Neural cell (in vitro differentiated cells): ENCODE data around the gene SPHKAP. TPM values are rescaled to one million over a fixed set of nuclear protein-coding genes. Genes with fewer than 3 reads are reported as not detected.

Experiments
- H2AFZ ChIP-seq: fragments of 200-600, 300-800 bp; sonication (generic), shearing (Covaris generic); 2 replicates; pipeline ENCODE4 v1.6.0; 2014; ENCODE audit warnings: low read depth, mild to moderate bottlenecking, antibody characterized with exemption, low read length, moderate library complexity
- H3F3A ChIP-seq: fragments of 200-600 bp; shearing (Covaris generic); 2 replicates; pipeline ENCODE4 v1.6.1; 2016; ENCODE audit warnings: mild to moderate bottlenecking, moderate library complexity, mixed read lengths, antibody characterized with exemption, low read length; ENCODE audit not compliant: insufficient read depth, poor library complexity, severe bottlenecking
- H3K27ac ChIP-seq: fragments of 200-600, 300-800 bp; sonication (generic), shearing (Covaris generic); 2 replicates; pipeline ENCODE4 v1.5.1; 2014; ENCODE audit warnings: mild to moderate bottlenecking, low read length, moderate library complexity
- H3K27me3 ChIP-seq: fragments of 300-800, 200-600 bp; sonication (generic), shearing (Covaris generic); 2 replicates; pipeline ENCODE4 v1.6.0; 2014; ENCODE audit warnings: mild to moderate bottlenecking, low read depth, low read length, moderate library complexity; ENCODE audit not compliant: insufficient read depth
- H3K36me3 ChIP-seq: fragments of 300-800, 200-600 bp; sonication (generic), shearing (Covaris generic); 2 replicates; pipeline ENCODE4 v1.5.1; 2014; ENCODE audit warnings: mild to moderate bottlenecking, antibody characterized with exemption, low read length, moderate library complexity; ENCODE audit not compliant: insufficient read depth
- H3K4me2 ChIP-seq: fragments of 300-800, 200-600 bp; sonication (generic), shearing (Covaris generic); 2 replicates; pipeline ENCODE4 v1.6.0; 2014; ENCODE audit warnings: mild to moderate bottlenecking, low read length
- H3K4me3 ChIP-seq: fragments of 300-800, 200-600 bp; sonication (generic), shearing (Covaris generic); 2 replicates; pipeline ENCODE4 v1.5.1; 2014; ENCODE audit warnings: mild to moderate bottlenecking, low read length, moderate library complexity
- H3K79me2 ChIP-seq: fragments of 200-600 bp; shearing (Covaris generic); replicated peaks from 2 replicates; pipeline ENCODE4 v1.6.0; 2014; ENCODE audit warnings: mild to moderate bottlenecking, low read length, moderate library complexity; ENCODE audit not compliant: insufficient read depth
- H3K9ac ChIP-seq: fragments of 300-800, 200-600 bp; sonication (generic), shearing (Covaris generic); 2 replicates; pipeline ENCODE4 v1.6.1; 2016; ENCODE audit warnings: mild to moderate bottlenecking, low read length, mixed read lengths
- H3K9me2 ChIP-seq: fragments of 200-600 bp; shearing (Covaris generic); 2 replicates; pipeline ENCODE4 v1.6.1; 2016; ENCODE audit warnings: mild to moderate bottlenecking, low read length, mixed read lengths; ENCODE audit not compliant: insufficient read depth
- H3K9me3 ChIP-seq: fragments of 200-600, 300-800 bp; sonication (generic), shearing (Covaris generic); 2 replicates; pipeline ENCODE4 v1.6.1; 2016; ENCODE audit warnings: mild to moderate bottlenecking, mixed run types, low read length, moderate library complexity, mixed read lengths
- H4K20me1 ChIP-seq: fragments of 200-600 bp; shearing (Covaris generic); 2 replicates; pipeline ENCODE4 v1.6.1; 2016; ENCODE audit warnings: mild to moderate bottlenecking, mixed run types; ENCODE audit not compliant: insufficient read depth
- CTCF ChIP-seq: fragments of 450-650 bp; IDR thresholded peaks from 2 replicates; pipeline ENCODE4 v1.5.1; 2014; ENCODE audit warnings: antibody characterized with exemption, mild to moderate bottlenecking, moderate library complexity; ENCODE audit not compliant: poor library complexity, severe bottlenecking
- EP300 ChIP-seq: fragments of 450-650 bp; conservative IDR thresholded peaks from 2 replicates; pipeline ENCODE4 v1.6.1; 2014; ENCODE audit warnings: antibody characterized with exemption, mild to moderate bottlenecking, moderate library complexity; ENCODE audit not compliant: poor library complexity, severe bottlenecking
- EZH2 ChIP-seq: fragments of 200-600, 300-800 bp; shearing (Covaris generic), sonication (generic); IDR thresholded peaks from 2 replicates; pipeline ENCODE4 v1.6.1; 2014; ENCODE audit warnings: antibody characterized with exemption, low read length, borderline replicate concordance, mild to moderate bottlenecking; ENCODE audit not compliant: insufficient read depth, poor library complexity, severe bottlenecking
- MXI1 ChIP-seq: fragments of 450-650 bp; conservative IDR thresholded peaks from 2 replicates; pipeline ENCODE4 v1.6.1; 2014; ENCODE audit warnings: antibody characterized with exemption, mild to moderate bottlenecking; ENCODE audit not compliant: poor library complexity, severe bottlenecking
- POLR2AphosphoS5 ChIP-seq: IDR thresholded peaks from 2 replicates; pipeline ENCODE4 v1.6.1; 2012
- RAD21 ChIP-seq: fragments of 450-650 bp; conservative IDR thresholded peaks from 2 replicates; pipeline ENCODE4 v1.6.1; 2014; ENCODE audit warnings: antibody characterized with exemption, mild to moderate bottlenecking, moderate library complexity
- REST ChIP-seq: IDR thresholded peaks from 2 replicates; pipeline ENCODE4 v1.6.1; 2012; ENCODE audit warnings: borderline replicate concordance
- SMC3 ChIP-seq: fragments of 450-650 bp; conservative IDR thresholded peaks from 2 replicates; pipeline ENCODE4 v1.6.1; 2014; ENCODE audit warnings: antibody characterized with exemption, mild to moderate bottlenecking, moderate library complexity; ENCODE audit not compliant: poor library complexity
- TAF1 ChIP-seq: IDR thresholded peaks from 2 replicates; pipeline ENCODE4 v1.6.1; 2012; ENCODE audit warnings: low read depth
- polyA plus RNA-seq: library from polyadenylated mRNA; depleted of rRNA; stranded (reverse); fragments of >200 nt; gene quantifications from 2 replicates; pipeline ENCODE4 v1.2.3, GENCODE V29; 2014

The SPHKAP gene
- polyA plus RNA-seq, 1 donor from 2014 or later: 1.7 TPM

- Histone ChIP-seq H3K9ac (no peak overlapping the region), H3K9me3 (no peaks in the 10 kb centered on the region), H3F3A (no peaks in the 10 kb centered on the region), H3K27me3 (no peaks in the 10 kb centered on the region), H3K36me3 (no peaks in the 10 kb centered on the region), H3K9me2 (no peaks in the 10 kb centered on the region), H3K27ac (no peak overlapping the region), H3K79me2 (no peaks in the 10 kb centered on the region), H4K20me1 (no peaks in the 10 kb centered on the region), H2AFZ (no peak overlapping the region), H3K4me3 (no peak overlapping the region), H3K4me2 (no peak overlapping the region)
- no peak for TF ChIP-seq TAF1
- TF ChIP-seq REST: no peak
- TF ChIP-seq SMC3: no peak
- TF ChIP-seq CTCF: no peak
- no peak for TF ChIP-seq EZH2
- TF ChIP-seq MXI1: no peak
- TF ChIP-seq EP300: no peak
- TF ChIP-seq RAD21: no peak
- no peak for TF ChIP-seq POLR2AphosphoS5
Observed at GRCh38 chr2:228056293-228057097, 125.0 kb downstream of the SPHKAP start.

GRCh38 chr2:228048838-228049490 lies 132.5 kb downstream of the SPHKAP start:
- no peaks in the 10 kb centered on the region for H3F3A ChIP-seq
- no peak overlapping the region for H2AFZ ChIP-seq
- H3K9me3 ChIP-seq: no peaks in the 10 kb centered on the region
- H3K4me3 ChIP-seq: no peak overlapping the region
- TF ChIP-seq EP300 (no peak), SMC3 (peak; percentile 70), RAD21 (peak; percentile 72), EZH2 (no peak), CTCF (peak; percentile 59), MXI1 (no peak), POLR2AphosphoS5 (no peak), TAF1 (no peak), REST (no peak)
- no peaks in the 10 kb centered on the region for H3K36me3 ChIP-seq
- H3K9ac ChIP-seq: no peak overlapping the region
- H3K27ac ChIP-seq: no peak overlapping the region
- no peaks in the 10 kb centered on the region for H4K20me1 ChIP-seq
- no peaks in the 10 kb centered on the region for H3K79me2 ChIP-seq
- no peak overlapping the region for H3K4me2 ChIP-seq
- no peaks in the 10 kb centered on the region for H3K27me3 ChIP-seq
- no peaks in the 10 kb centered on the region for H3K9me2 ChIP-seq
